ENCODE results near the gene HOXD3.

Gene HOXD3

GRCh38 chr2:176140513-176141317 is 16.4 kb upstream of the HOXD3 start:
- no peaks in the 10 kb centered on the region for H3K27me3 ChIP-seq (ENCODE audit: insufficient read depth, low read depth)
- H2AFZ ChIP-seq (ENCODE audit: low read depth): peak overlapping the region; percentile 98

GRCh38 chr2:176142281-176142680 is 14.8 kb upstream of the HOXD3 start:
- no peaks in the 10 kb centered on the region for H3K27me3 ChIP-seq (ENCODE audit: insufficient read depth, low read depth)

More at GRCh38 chr2:176140513-176141317, 16.4 kb upstream of the HOXD3 start:
- H3K4me1 ChIP-seq (ENCODE audit: low read depth, poor library complexity, severe bottlenecking): peaks cover 23% of the 10 kb centered on the region
- H3K79me2 ChIP-seq (ENCODE audit: insufficient read depth, low read depth): no peaks in the 10 kb centered on the region
- H3K4me2 ChIP-seq: peak overlapping the region; percentile 76
- no peaks in the 10 kb centered on the region for H3K36me3 ChIP-seq (ENCODE audit: insufficient read depth)
- peak overlapping the region; percentile 92 for H3K9ac ChIP-seq
- H3K27ac ChIP-seq: peak overlapping the region; percentile 68
- no peaks in the 10 kb centered on the region for H4K20me1 ChIP-seq (ENCODE audit: insufficient read depth)
- peak overlapping the region; percentile 83 for H3K4me3 ChIP-seq (IDR thresholded peaks at IDR 0.05; ENCODE audit: insufficient read depth, low read depth, low read length)
- peak; percentile 96 for TF ChIP-seq CTCF (conservative IDR thresholded peaks at IDR 0.05; ENCODE audit: low read depth, low read length)

GRCh38 chr2:176145085-176145969 is 11.8 kb upstream of the HOXD3 start:
- no peak overlapping the region for H3K27ac ChIP-seq
- H2AFZ ChIP-seq (ENCODE audit: low read depth): no peak overlapping the region
- no peaks in the 10 kb centered on the region for H4K20me1 ChIP-seq (ENCODE audit: insufficient read depth)
- H3K27me3 ChIP-seq (ENCODE audit: insufficient read depth, low read depth): no peaks in the 10 kb centered on the region
- TF ChIP-seq CTCF (conservative IDR thresholded peaks at IDR 0.05; ENCODE audit: low read depth, low read length): no peak
- H3K4me1 ChIP-seq (ENCODE audit: low read depth, poor library complexity, severe bottlenecking): peaks cover 4% of the 10 kb centered on the region
- H3K4me3 ChIP-seq (IDR thresholded peaks at IDR 0.05; ENCODE audit: insufficient read depth, low read depth, low read length): no peak overlapping the region
- no peak overlapping the region for H3K4me2 ChIP-seq
- H3K9ac ChIP-seq: no peak overlapping the region
- H3K79me2 ChIP-seq (ENCODE audit: insufficient read depth, low read depth): no peaks in the 10 kb centered on the region
- H3K36me3 ChIP-seq (ENCODE audit: insufficient read depth): no peaks in the 10 kb centered on the region

More at GRCh38 chr2:176142281-176142680, 14.8 kb upstream of the HOXD3 start:
- TF ChIP-seq CTCF (conservative IDR thresholded peaks at IDR 0.05; ENCODE audit: low read depth, low read length): no peak
- Histone ChIP-seq H3K4me2 (no peak overlapping the region), H3K36me3 (ENCODE audit: insufficient read depth) (no peaks in the 10 kb centered on the region), H2AFZ (ENCODE audit: low read depth) (no peak overlapping the region), H3K9ac (no peak overlapping the region), H3K4me3 (IDR thresholded peaks at IDR 0.05; ENCODE audit: insufficient read depth, low read depth, low read length) (no peak overlapping the region), H4K20me1 (ENCODE audit: insufficient read depth) (no peaks in the 10 kb centered on the region), H3K79me2 (ENCODE audit: insufficient read depth, low read depth) (no peaks in the 10 kb centered on the region), H3K27ac (no peak overlapping the region), H3K4me1 (ENCODE audit: low read depth, poor library complexity, severe bottlenecking) (peaks cover 17% of the 10 kb centered on the region)

GRCh38 chr2:176146101-176146500 is 11.0 kb upstream of the HOXD3 start:
- no peak for TF ChIP-seq CTCF (conservative IDR thresholded peaks at IDR 0.05; ENCODE audit: low read depth, low read length)
- Histone ChIP-seq H3K79me2 (ENCODE audit: insufficient read depth, low read depth) (no peaks in the 10 kb centered on the region), H3K4me1 (ENCODE audit: low read depth, poor library complexity, severe bottlenecking) (peaks cover under 1% of the 10 kb centered on the region), H4K20me1 (ENCODE audit: insufficient read depth) (no peaks in the 10 kb centered on the region), H2AFZ (ENCODE audit: low read depth) (no peak overlapping the region), H3K27ac (no peak overlapping the region), H3K4me2 (no peak overlapping the region), H3K27me3 (ENCODE audit: insufficient read depth, low read depth) (no peaks in the 10 kb centered on the region), H3K9ac (no peak overlapping the region), H3K36me3 (ENCODE audit: insufficient read depth) (no peaks in the 10 kb centered on the region), H3K4me3 (IDR thresholded peaks at IDR 0.05; ENCODE audit: insufficient read depth, low read depth, low read length) (no peak overlapping the region)

All from KMS-11 (cell line).